Measurements from ENCODE around the gene KIF14.

The KIF14 gene

DNA sequence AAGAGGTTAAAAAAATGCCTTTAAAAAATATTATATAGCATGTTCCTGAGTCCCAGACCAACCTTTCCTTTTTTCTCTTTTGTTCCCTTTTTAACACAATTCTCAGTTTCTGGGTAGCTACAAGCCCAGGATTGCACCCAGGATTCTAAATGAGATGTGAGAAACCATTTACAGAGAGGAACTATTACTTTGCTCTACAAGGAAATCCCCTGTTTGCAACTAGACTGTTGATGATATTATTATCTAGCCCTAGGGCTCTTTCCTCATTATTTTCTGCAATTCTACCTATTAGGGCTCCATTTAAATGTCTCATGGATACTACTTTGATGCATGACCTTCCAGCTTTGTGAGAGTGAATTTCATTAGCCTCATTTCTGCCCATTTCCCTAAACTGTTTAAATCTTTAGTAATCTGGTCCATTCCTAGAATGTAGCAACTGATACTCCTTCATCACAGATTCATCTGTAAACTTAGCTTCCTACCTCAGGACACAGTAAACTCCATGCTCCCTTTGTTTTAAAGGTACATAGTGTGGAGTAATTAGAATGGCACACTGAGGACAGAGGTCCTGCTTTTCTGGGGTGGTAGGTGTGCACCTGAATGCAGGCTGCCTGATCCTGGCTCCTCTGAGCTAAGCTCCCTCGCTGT, 7.1 kb upstream of the KIF14 start:
- no peak for TF ChIP-seq NFIC (IDR thresholded peaks at IDR 0.05)

DNA sequence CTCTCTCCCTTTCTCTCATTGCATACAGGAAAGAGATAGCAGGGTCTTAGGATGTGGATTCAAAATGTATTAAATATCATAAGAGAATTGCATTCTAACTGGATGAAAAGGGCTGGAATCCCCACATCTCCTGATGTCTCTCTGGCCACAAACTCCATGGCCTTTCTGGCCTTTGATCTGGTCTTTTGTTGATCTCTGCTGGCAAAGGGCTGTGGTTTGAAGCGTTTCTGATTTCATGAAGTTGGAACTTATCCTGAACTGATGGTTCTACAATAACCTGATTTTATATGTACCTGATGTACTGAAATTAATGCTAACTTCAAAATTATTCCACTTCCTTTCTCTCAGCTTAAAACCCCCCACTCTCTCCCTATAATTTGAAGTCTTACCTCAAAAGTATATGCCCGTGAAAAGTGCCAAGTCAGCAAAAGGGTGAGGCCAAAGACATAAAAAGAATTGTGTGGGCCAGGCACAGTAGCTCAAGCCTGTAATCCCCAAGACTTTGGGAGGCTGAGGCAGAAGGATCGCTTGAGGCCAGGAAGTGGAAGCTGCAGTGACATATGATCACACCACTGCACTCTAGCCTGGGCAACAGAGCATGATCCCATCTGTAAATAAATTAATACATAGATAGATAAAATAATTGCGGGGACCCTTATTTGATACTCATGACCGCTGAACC, 6.4 kb upstream of the KIF14 start:
- TF ChIP-seq EP300 (IDR thresholded peaks at IDR 0.05; ENCODE audit: borderline replicate concordance) = no peak
- no peak for TF ChIP-seq EGR1 (IDR thresholded peaks at IDR 0.05)
- TF ChIP-seq NFIC (IDR thresholded peaks at IDR 0.05) = no peak
- TF ChIP-seq FOXM1 (IDR thresholded peaks at IDR 0.05; ENCODE audit: borderline replicate concordance, low read depth) = no peak
- no peak for TF ChIP-seq CREB1 (IDR thresholded peaks at IDR 0.05; ENCODE audit: low read depth)
- TF ChIP-seq, protein P1, sequence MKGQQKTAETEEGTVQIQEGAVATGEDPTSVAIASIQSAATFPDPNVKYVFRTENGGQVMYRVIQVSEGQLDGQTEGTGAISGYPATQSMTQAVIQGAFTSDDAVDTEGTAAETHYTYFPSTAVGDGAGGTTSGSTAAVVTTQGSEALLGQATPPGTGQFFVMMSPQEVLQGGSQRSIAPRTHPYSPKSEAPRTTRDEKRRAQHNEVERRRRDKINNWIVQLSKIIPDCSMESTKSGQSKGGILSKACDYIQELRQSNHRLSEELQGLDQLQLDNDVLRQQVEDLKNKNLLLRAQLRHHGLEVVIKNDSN (IDR thresholded peaks at IDR 0.05) = no peak
- no peak for TF ChIP-seq TEAD4 (IDR thresholded peaks at IDR 0.05)
- TF ChIP-seq, protein P2, sequence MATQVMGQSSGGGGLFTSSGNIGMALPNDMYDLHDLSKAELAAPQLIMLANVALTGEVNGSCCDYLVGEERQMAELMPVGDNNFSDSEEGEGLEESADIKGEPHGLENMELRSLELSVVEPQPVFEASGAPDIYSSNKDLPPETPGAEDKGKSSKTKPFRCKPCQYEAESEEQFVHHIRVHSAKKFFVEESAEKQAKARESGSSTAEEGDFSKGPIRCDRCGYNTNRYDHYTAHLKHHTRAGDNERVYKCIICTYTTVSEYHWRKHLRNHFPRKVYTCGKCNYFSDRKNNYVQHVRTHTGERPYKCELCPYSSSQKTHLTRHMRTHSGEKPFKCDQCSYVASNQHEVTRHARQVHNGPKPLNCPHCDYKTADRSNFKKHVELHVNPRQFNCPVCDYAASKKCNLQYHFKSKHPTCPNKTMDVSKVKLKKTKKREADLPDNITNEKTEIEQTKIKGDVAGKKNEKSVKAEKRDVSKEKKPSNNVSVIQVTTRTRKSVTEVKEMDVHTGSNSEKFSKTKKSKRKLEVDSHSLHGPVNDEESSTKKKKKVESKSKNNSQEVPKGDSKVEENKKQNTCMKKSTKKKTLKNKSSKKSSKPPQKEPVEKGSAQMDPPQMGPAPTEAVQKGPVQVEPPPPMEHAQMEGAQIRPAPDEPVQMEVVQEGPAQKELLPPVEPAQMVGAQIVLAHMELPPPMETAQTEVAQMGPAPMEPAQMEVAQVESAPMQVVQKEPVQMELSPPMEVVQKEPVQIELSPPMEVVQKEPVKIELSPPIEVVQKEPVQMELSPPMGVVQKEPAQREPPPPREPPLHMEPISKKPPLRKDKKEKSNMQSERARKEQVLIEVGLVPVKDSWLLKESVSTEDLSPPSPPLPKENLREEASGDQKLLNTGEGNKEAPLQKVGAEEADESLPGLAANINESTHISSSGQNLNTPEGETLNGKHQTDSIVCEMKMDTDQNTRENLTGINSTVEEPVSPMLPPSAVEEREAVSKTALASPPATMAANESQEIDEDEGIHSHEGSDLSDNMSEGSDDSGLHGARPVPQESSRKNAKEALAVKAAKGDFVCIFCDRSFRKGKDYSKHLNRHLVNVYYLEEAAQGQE (IDR thresholded peaks at IDR 0.05; ENCODE audit: low read depth) = no peak
- TF ChIP-seq YY1 (IDR thresholded peaks at IDR 0.05; ENCODE audit: low read depth) = no peak
- TF ChIP-seq, protein P3, sequence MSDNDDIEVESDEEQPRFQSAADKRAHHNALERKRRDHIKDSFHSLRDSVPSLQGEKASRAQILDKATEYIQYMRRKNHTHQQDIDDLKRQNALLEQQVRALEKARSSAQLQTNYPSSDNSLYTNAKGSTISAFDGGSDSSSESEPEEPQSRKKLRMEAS (IDR thresholded peaks at IDR 0.05) = no peak
- no peak for TF ChIP-seq RAD21 (IDR thresholded peaks at IDR 0.05; ENCODE audit: low read depth)
- no peak for TF ChIP-seq TCF12 (IDR thresholded peaks at IDR 0.05; ENCODE audit: low read depth)
- TF ChIP-seq CEBPB (IDR thresholded peaks at IDR 0.05) = no peak
- TF ChIP-seq ZBTB7A (IDR thresholded peaks at IDR 0.05; ENCODE audit: low read depth) = no peak
- TF ChIP-seq TAF1 (IDR thresholded peaks at IDR 0.05; ENCODE audit: low read depth) = no peak

DNA sequence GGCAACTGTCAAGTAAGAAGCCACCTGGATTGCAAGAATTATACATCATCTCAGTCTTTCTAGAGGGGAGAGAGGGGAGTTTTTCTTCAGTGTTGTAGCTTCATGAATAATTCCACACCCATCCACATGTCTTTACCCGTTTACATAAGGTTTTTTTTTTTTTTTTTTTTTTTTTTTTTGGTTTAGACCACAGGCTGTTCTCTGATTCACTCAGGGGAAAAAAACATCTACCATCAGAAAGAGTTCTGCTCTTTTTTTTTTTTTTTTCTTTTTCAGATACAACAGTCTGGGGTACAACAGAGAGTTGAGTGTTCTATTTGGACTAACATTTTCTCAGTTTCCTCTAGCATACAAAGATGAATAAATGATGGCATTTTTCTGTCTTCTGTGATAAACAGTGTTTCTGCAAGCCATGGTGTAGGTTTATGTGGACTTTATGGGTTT, 4.9 kb upstream of the KIF14 start:
- TF ChIP-seq EGR1 (IDR thresholded peaks at IDR 0.05) = no peak
- no peak for TF ChIP-seq CREB1 (IDR thresholded peaks at IDR 0.05; ENCODE audit: low read depth)
- TF ChIP-seq TAF1 (IDR thresholded peaks at IDR 0.05; ENCODE audit: low read depth) = no peak
- TF ChIP-seq NFIC (IDR thresholded peaks at IDR 0.05) = no peak
- no peak for TF ChIP-seq FOXM1 (IDR thresholded peaks at IDR 0.05; ENCODE audit: borderline replicate concordance, low read depth)
- no peak for TF ChIP-seq TCF12 (IDR thresholded peaks at IDR 0.05; ENCODE audit: low read depth)
- TF ChIP-seq CEBPB (IDR thresholded peaks at IDR 0.05) = no peak
- no peak for TF ChIP-seq YY1 (IDR thresholded peaks at IDR 0.05; ENCODE audit: low read depth)
- TF ChIP-seq, protein P3 (IDR thresholded peaks at IDR 0.05) = no peak
- no peak for TF ChIP-seq RAD21 (IDR thresholded peaks at IDR 0.05; ENCODE audit: low read depth)
- no peak for TF ChIP-seq EP300 (IDR thresholded peaks at IDR 0.05; ENCODE audit: borderline replicate concordance)
- TF ChIP-seq, protein P2 (IDR thresholded peaks at IDR 0.05; ENCODE audit: low read depth) = no peak
- TF ChIP-seq, protein P1 (IDR thresholded peaks at IDR 0.05) = no peak
- no peak for TF ChIP-seq ZBTB7A (IDR thresholded peaks at IDR 0.05; ENCODE audit: low read depth)

DNA sequence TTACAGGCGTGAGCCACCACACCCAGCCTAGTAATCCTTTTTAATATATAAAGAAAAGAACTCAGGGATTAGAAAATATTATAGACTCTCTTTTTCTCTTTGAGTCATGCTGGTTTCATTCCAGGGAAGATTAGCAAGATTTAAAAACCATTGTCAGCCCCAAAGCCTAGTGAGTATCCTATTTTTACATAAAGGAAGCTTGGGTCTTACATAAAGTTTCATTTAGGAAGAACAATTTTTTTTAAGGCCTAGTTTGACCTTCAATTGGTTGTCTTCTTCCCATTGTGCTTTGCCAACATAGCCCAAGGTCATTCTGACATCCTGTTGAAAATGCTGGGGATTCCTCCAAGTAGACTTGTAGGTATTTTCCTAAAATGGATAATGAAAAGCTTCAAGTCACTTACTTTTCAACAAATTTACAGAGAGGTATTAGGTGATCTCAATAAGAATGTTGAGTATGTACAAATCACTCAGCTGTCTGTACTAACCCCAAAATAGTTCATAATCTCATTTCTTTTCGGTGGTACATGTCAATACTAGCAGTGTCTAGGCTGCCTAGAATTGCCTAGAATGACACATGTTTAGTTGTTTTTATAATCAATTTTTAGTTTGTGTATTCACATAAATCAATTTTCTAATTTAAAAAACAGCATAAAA, 4.3 kb upstream of the KIF14 start:
- TF ChIP-seq TEAD4 (IDR thresholded peaks at IDR 0.05) (no peak), EP300 (IDR thresholded peaks at IDR 0.05; ENCODE audit: borderline replicate concordance) (no peak), YY1 (IDR thresholded peaks at IDR 0.05; ENCODE audit: low read depth) (no peak), TCF12 (IDR thresholded peaks at IDR 0.05; ENCODE audit: low read depth) (no peak), CEBPB (IDR thresholded peaks at IDR 0.05) (no peak), RAD21 (IDR thresholded peaks at IDR 0.05; ENCODE audit: low read depth) (no peak), FOXM1 (IDR thresholded peaks at IDR 0.05; ENCODE audit: borderline replicate concordance, low read depth) (no peak)
- TF ChIP-seq, protein P1 (IDR thresholded peaks at IDR 0.05) = no peak

DNA sequence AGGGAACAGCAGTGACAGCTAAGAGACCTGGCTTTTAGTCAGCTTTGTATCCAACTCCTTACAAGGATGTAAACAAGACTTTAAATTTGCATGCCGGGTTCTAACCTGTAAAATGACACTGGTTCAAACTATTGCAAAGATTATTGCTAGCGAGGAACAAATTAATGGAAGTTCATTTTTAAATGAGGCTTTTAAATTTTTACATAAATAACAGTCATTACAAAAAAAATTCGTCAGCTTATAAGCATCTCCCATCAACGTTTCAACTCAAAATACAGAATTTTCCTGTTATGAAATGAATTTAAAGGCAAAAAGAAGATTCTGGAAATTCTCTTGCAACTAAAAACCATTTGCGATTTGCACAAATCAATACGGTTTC, 668 bp downstream of the KIF14 start:
- TF ChIP-seq, protein P3 (IDR thresholded peaks at IDR 0.05) = no peak
- no peak for TF ChIP-seq CREB1 (IDR thresholded peaks at IDR 0.05; ENCODE audit: low read depth)
- no peak for TF ChIP-seq TAF1 (IDR thresholded peaks at IDR 0.05; ENCODE audit: low read depth)
- TF ChIP-seq, protein P2 (IDR thresholded peaks at IDR 0.05; ENCODE audit: low read depth) = no peak
- TF ChIP-seq EGR1 (IDR thresholded peaks at IDR 0.05) = no peak
- TF ChIP-seq NFIC (IDR thresholded peaks at IDR 0.05) = no peak
- no peak for TF ChIP-seq TEAD4 (IDR thresholded peaks at IDR 0.05)
- no peak for TF ChIP-seq FOXM1 (IDR thresholded peaks at IDR 0.05; ENCODE audit: borderline replicate concordance, low read depth)
- no peak for TF ChIP-seq ZBTB7A (IDR thresholded peaks at IDR 0.05; ENCODE audit: low read depth)
- no peak for TF ChIP-seq EP300 (IDR thresholded peaks at IDR 0.05; ENCODE audit: borderline replicate concordance)
- TF ChIP-seq YY1 (IDR thresholded peaks at IDR 0.05; ENCODE audit: low read depth) = no peak
- no peak for TF ChIP-seq TCF12 (IDR thresholded peaks at IDR 0.05; ENCODE audit: low read depth)
- TF ChIP-seq CEBPB (IDR thresholded peaks at IDR 0.05) = no peak
- TF ChIP-seq, protein P1 (IDR thresholded peaks at IDR 0.05) = no peak
- TF ChIP-seq RAD21 (IDR thresholded peaks at IDR 0.05; ENCODE audit: low read depth) = no peak

Measured in Ishikawa (cell line).